Astrocyte (in vitro differentiated cells and primary cell): ENCODE results near the gene MOCS2. TPM values are rescaled to one million over a fixed set of nuclear protein-coding genes. Genes with fewer than 3 reads are reported as not detected.

Experiments used
- DNase-seq: peaks from one replicate; pipeline ENCODE4 v3.0.0-alpha.2; 2010; ENCODE audit warnings: low read depth
- FAIRE-seq: peaks from 2 replicates; lab custom pipeline; 2011; peaks lifted over from hg19 to GRCh38; lab: Jason Lieb, UNC
- H2AFZ ChIP-seq: 2 replicates; pipeline ENCODE4 v1.6.0; 2012; ENCODE audit warnings: low read depth, low read length, inconsistent platforms
- H3K27ac ChIP-seq: 2 replicates; pipeline ENCODE4 v1.5.1; 2011; ENCODE audit warnings: low read depth, low read length, inconsistent platforms
- H3K27me3 ChIP-seq: 2 replicates; pipeline ENCODE4 v1.6.0; 2011; ENCODE audit warnings: low read length, inconsistent platforms; ENCODE audit not compliant: insufficient read depth
- H3K36me3 ChIP-seq: 2 replicates; pipeline ENCODE4 v1.5.1; 2011; ENCODE audit warnings: low read length, inconsistent platforms; ENCODE audit not compliant: insufficient read depth
- H3K4me1 ChIP-seq: 2 replicates; pipeline ENCODE4 v1.5.1; 2011; ENCODE audit warnings: low read length, inconsistent platforms; ENCODE audit not compliant: insufficient read depth
- H3K4me2 ChIP-seq: 2 replicates; pipeline ENCODE4 v1.6.0; 2012; ENCODE audit warnings: low read length, inconsistent platforms
- H3K4me3 ChIP-seq: 2 replicates; pipeline ENCODE4 v1.5.1; 2011; ENCODE audit warnings: low read depth, mild to moderate bottlenecking, low read length, inconsistent platforms; ENCODE audit not compliant: insufficient read depth
- H3K79me2 ChIP-seq: 2 replicates; pipeline ENCODE4 v1.6.0; 2012; ENCODE audit warnings: mild to moderate bottlenecking, low read length, inconsistent platforms; ENCODE audit not compliant: insufficient read depth
- H3K9ac ChIP-seq: 2 replicates; pipeline ENCODE4 v1.6.0; 2012; ENCODE audit warnings: mild to moderate bottlenecking, low read length, inconsistent platforms
- H3K9me3 ChIP-seq: 2 replicates; pipeline ENCODE4 v1.5.1; 2012; ENCODE audit warnings: low read depth, mild to moderate bottlenecking, low read length, inconsistent platforms; ENCODE audit not compliant: insufficient read depth
- H4K20me1 ChIP-seq: 2 replicates; pipeline ENCODE4 v1.6.0; 2012; ENCODE audit warnings: low read length, inconsistent platforms; ENCODE audit not compliant: insufficient read depth
- H3K27ac Mint-ChIP-seq: one replicate; pipeline ENCODE4 v1.8.0; 2021; ENCODE audit warnings: mild to moderate bottlenecking, mixed read lengths; ENCODE audit not compliant: unreplicated experiment
- H3K27me3 Mint-ChIP-seq: one replicate; pipeline ENCODE4 v1.8.0; 2021; ENCODE audit warnings: low read depth, mixed read lengths; ENCODE audit not compliant: unreplicated experiment
- H3K36me3 Mint-ChIP-seq: one replicate; pipeline ENCODE4 v1.8.0; 2021; ENCODE audit warnings: low read depth, mixed read lengths; ENCODE audit not compliant: unreplicated experiment
- H3K4me1 Mint-ChIP-seq: one replicate; pipeline ENCODE4 v1.8.0; 2021; ENCODE audit warnings: low read depth, mixed read lengths; ENCODE audit not compliant: unreplicated experiment
- H3K4me3 Mint-ChIP-seq: one replicate; pipeline ENCODE4 v1.8.0; 2021; ENCODE audit warnings: mild to moderate bottlenecking, moderate library complexity, mixed read lengths; ENCODE audit not compliant: unreplicated experiment
- H3K9me3 Mint-ChIP-seq: one replicate; pipeline ENCODE4 v1.8.0; 2021; ENCODE audit warnings: mild to moderate bottlenecking, mixed read lengths; ENCODE audit not compliant: unreplicated experiment
- CTCF ChIP-seq: IDR thresholded peaks from 2 replicates; pipeline ENCODE4 v1.5.1; 2011; ENCODE audit warnings: low read depth, mild to moderate bottlenecking, inconsistent platforms, low read length, moderate library complexity; ENCODE audit not compliant: insufficient read depth
- EZH2 ChIP-seq: IDR thresholded peaks from 2 replicates; pipeline ENCODE4 v1.6.1; 2012; ENCODE audit warnings: mild to moderate bottlenecking, low read length, inconsistent platforms; ENCODE audit not compliant: insufficient read depth
- total RNA-seq: library from RNA; stranded (reverse); gene quantifications from 2 replicates; pipeline ENCODE4 v1.2.1, GENCODE V29; 2021

MOCS2 gene
- total RNA-seq, 1 donor from 2014 or later, result 42.7 TPM

GRCh38 chr5:53080271-53080670, 29.3 kb downstream of the MOCS2 start:
- Histone ChIP-seq H3K4me1 (no peaks in the 10 kb centered on the region), H3K9me3 (no peaks in the 10 kb centered on the region), H3K4me2 (no peak overlapping the region), H3K9ac (no peak overlapping the region), H2AFZ (no peak overlapping the region), H3K4me3 (no peak overlapping the region), H3K27ac (no peak overlapping the region), H3K79me2 (no peaks in the 10 kb centered on the region), H3K27me3 (no peaks in the 10 kb centered on the region), H3K36me3 (peaks cover 54% of the 10 kb centered on the region), H4K20me1 (no peaks in the 10 kb centered on the region)
- no peaks in the 10 kb centered on the region for H3K9me3 Mint-ChIP-seq
- no peak for TF ChIP-seq CTCF
- TF ChIP-seq EZH2, result no peak
- DNase-seq (no peak), FAIRE-seq (no peak)
- no peak overlapping the region for H3K27ac Mint-ChIP-seq
- H3K27me3 Mint-ChIP-seq, result no peaks in the 10 kb centered on the region
- no peaks in the 10 kb centered on the region for H3K4me1 Mint-ChIP-seq
- H3K4me3 Mint-ChIP-seq, result no peak overlapping the region
- peaks cover 13% of the 10 kb centered on the region for H3K36me3 Mint-ChIP-seq

- FAIRE-seq (no peak), DNase-seq (no peak)
- Histone ChIP-seq H3K4me1 (no peaks in the 10 kb centered on the region), H3K9me3 (no peaks in the 10 kb centered on the region), H3K27ac (no peak overlapping the region), H2AFZ (no peak overlapping the region), H3K4me2 (no peak overlapping the region), H3K79me2 (no peaks in the 10 kb centered on the region), H4K20me1 (no peaks in the 10 kb centered on the region), H3K27me3 (no peaks in the 10 kb centered on the region), H3K9ac (no peak overlapping the region), H3K4me3 (no peak overlapping the region), H3K36me3 (peaks cover 62% of the 10 kb centered on the region)
- Mint-ChIP-seq H3K27me3 (no peaks in the 10 kb centered on the region), H3K36me3 (peaks cover 8% of the 10 kb centered on the region), H3K9me3 (no peaks in the 10 kb centered on the region), H3K4me3 (no peak overlapping the region), H3K27ac (no peak overlapping the region), H3K4me1 (no peaks in the 10 kb centered on the region)
- TF ChIP-seq EZH2, result no peak
- TF ChIP-seq CTCF, result no peak
These were observed 33.5 kb downstream of the MOCS2 start for GRCh38 chr5:53076014-53076583.

- DNase-seq, result peak; percentile 8
- Histone ChIP-seq H3K9me3 (no peaks in the 10 kb centered on the region), H3K9ac (no peak overlapping the region), H2AFZ (no peak overlapping the region), H3K4me1 (peaks cover 11% of the 10 kb centered on the region), H4K20me1 (no peaks in the 10 kb centered on the region), H3K79me2 (no peaks in the 10 kb centered on the region), H3K27ac (no peak overlapping the region), H3K4me2 (no peak overlapping the region), H3K4me3 (no peak overlapping the region), H3K27me3 (no peaks in the 10 kb centered on the region), H3K36me3 (peaks cover 47% of the 10 kb centered on the region)
- Mint-ChIP-seq H3K27ac (no peak overlapping the region), H3K36me3 (peaks cover 2% of the 10 kb centered on the region), H3K27me3 (no peaks in the 10 kb centered on the region), H3K4me3 (no peak overlapping the region), H3K9me3 (no peaks in the 10 kb centered on the region), H3K4me1 (peaks cover 3% of the 10 kb centered on the region)
- TF ChIP-seq CTCF (no peak), EZH2 (no peak)
- no peak for FAIRE-seq
These were observed 36.2 kb downstream of the MOCS2 start for GRCh38 chr5:53073348-53073747.
